GM23338 (cell line): ENCODE results near the gene NKAIN2.
"Not testable (repeated sequence)": the region's sequence is repeated elsewhere in the genome, so short reads cannot be mapped to it uniquely, and the experiment has no call there.

ENCODE experiments used
- CREB1 ChIP-seq: fragments of 250-450 bp; sonication (Bioruptor Pico); IDR thresholded peaks from 2 replicates; pipeline ENCODE4 v1.5.0; 2020; ENCODE audit warnings: low read depth, mild to moderate bottlenecking, moderate library complexity
- EZH2 ChIP-seq: fragments of 200-600 bp; sonication (generic); IDR thresholded peaks from one replicate; pipeline ENCODE4 v1.8.0; 2017; ENCODE audit warnings: antibody characterized with exemption, mild to moderate bottlenecking, low read depth; ENCODE audit not compliant: unreplicated experiment
- EZH2phosphoT487 ChIP-seq: fragments of 200-600 bp; sonication (generic); IDR thresholded peaks from one replicate; pipeline ENCODE4 v1.8.1; 2018; ENCODE audit warnings: antibody characterized with exemption; ENCODE audit not compliant: unreplicated experiment
- NANOG ChIP-seq: IDR thresholded peaks from 2 replicates; pipeline ENCODE4 v1.6.1; 2016; ENCODE audit warnings: antibody characterized with exemption, borderline replicate concordance
- POLR2AphosphoS5 ChIP-seq: IDR thresholded peaks from 2 replicates; pipeline ENCODE4 v1.6.1; 2016; ENCODE audit warnings: antibody characterized with exemption, low read depth
- STAT1 ChIP-seq: IDR thresholded peaks from one replicate; pipeline ENCODE4 v1.6.1; 2016; ENCODE audit warnings: antibody characterized with exemption; ENCODE audit not compliant: unreplicated experiment
- ZNF114 ChIP-seq: fragments of 250-450 bp; sonication (Bioruptor Pico); IDR thresholded peaks from 2 replicates; pipeline ENCODE4 v1.5.0; 2020; ENCODE audit warnings: mild to moderate bottlenecking, moderate library complexity
- ZNF331 ChIP-seq: fragments of 250-450 bp; sonication (Bioruptor Pico); IDR thresholded peaks from 2 replicates; pipeline ENCODE4 v1.5.0; 2020; ENCODE audit warnings: low read depth, mild to moderate bottlenecking, moderate library complexity
- TF ChIP-seq, protein P1 (sequence below), 2 experiments: fragments of 200-600 bp in 1 of 2; sonication (generic) in 1 of 2; conservative IDR thresholded peaks; 2 replicates each; pipeline versions ENCODE4 v1.5.1 to v1.6.1; 2016 to 2017; ENCODE audit warnings: antibody characterized with exemption in 2 of 2, low read depth in 2 of 2, mild to moderate bottlenecking in 2 of 2, moderate library complexity in 1 of 2
- TF ChIP-seq, protein P2 (sequence below): IDR thresholded peaks from one replicate; pipeline ENCODE4 v1.6.1; 2018; ENCODE audit warnings: antibody characterized with exemption; ENCODE audit not compliant: unreplicated experiment
- TF ChIP-seq, protein P3 (sequence below): fragments of 250-450 bp; sonication (Bioruptor Pico); IDR thresholded peaks from 2 replicates; pipeline ENCODE4 v1.5.0; 2020; ENCODE audit warnings: mild to moderate bottlenecking, moderate library complexity
- TF ChIP-seq, protein P4 (sequence below): IDR thresholded peaks from 2 replicates; pipeline ENCODE4 v1.6.1; 2016; ENCODE audit warnings: antibody characterized with exemption

DNA sequence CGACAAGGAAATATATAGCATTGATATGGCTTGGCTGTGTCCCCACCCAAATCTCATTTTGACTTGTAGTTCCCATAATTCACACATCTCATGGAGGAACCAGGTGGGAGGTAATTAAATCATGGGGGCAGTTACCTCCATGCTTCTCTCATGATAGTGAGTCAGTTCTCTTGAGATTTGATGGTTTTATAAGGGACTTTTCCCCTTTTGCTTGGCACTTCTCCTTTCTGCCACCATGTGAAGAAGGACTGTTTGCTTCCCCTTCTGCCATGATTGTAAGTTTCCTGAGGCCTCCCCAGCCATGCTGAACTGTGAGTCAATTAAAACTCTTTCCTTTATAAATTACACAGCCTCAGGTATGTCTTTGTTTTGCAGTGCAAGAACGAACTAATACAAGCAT is 756.4 kb downstream of the NKAIN2 start:
- TF ChIP-seq EZH2; EZH2phosphoT487; CREB1; POLR2AphosphoS5; ZNF114 (CRISPR knock-in tag); STAT1; NANOG; ZNF331 (CRISPR knock-in tag): not testable (repeated sequence)
- TF ChIP-seq, protein P1, sequence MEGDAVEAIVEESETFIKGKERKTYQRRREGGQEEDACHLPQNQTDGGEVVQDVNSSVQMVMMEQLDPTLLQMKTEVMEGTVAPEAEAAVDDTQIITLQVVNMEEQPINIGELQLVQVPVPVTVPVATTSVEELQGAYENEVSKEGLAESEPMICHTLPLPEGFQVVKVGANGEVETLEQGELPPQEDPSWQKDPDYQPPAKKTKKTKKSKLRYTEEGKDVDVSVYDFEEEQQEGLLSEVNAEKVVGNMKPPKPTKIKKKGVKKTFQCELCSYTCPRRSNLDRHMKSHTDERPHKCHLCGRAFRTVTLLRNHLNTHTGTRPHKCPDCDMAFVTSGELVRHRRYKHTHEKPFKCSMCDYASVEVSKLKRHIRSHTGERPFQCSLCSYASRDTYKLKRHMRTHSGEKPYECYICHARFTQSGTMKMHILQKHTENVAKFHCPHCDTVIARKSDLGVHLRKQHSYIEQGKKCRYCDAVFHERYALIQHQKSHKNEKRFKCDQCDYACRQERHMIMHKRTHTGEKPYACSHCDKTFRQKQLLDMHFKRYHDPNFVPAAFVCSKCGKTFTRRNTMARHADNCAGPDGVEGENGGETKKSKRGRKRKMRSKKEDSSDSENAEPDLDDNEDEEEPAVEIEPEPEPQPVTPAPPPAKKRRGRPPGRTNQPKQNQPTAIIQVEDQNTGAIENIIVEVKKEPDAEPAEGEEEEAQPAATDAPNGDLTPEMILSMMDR (conservative IDR thresholded peaks at IDR 0.05; ENCODE audit: low read depth in 2 of 2) = not testable (repeated sequence)
- TF ChIP-seq, protein P2, sequence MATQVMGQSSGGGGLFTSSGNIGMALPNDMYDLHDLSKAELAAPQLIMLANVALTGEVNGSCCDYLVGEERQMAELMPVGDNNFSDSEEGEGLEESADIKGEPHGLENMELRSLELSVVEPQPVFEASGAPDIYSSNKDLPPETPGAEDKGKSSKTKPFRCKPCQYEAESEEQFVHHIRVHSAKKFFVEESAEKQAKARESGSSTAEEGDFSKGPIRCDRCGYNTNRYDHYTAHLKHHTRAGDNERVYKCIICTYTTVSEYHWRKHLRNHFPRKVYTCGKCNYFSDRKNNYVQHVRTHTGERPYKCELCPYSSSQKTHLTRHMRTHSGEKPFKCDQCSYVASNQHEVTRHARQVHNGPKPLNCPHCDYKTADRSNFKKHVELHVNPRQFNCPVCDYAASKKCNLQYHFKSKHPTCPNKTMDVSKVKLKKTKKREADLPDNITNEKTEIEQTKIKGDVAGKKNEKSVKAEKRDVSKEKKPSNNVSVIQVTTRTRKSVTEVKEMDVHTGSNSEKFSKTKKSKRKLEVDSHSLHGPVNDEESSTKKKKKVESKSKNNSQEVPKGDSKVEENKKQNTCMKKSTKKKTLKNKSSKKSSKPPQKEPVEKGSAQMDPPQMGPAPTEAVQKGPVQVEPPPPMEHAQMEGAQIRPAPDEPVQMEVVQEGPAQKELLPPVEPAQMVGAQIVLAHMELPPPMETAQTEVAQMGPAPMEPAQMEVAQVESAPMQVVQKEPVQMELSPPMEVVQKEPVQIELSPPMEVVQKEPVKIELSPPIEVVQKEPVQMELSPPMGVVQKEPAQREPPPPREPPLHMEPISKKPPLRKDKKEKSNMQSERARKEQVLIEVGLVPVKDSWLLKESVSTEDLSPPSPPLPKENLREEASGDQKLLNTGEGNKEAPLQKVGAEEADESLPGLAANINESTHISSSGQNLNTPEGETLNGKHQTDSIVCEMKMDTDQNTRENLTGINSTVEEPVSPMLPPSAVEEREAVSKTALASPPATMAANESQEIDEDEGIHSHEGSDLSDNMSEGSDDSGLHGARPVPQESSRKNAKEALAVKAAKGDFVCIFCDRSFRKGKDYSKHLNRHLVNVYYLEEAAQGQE = not testable (repeated sequence)
- TF ChIP-seq, protein P3, sequence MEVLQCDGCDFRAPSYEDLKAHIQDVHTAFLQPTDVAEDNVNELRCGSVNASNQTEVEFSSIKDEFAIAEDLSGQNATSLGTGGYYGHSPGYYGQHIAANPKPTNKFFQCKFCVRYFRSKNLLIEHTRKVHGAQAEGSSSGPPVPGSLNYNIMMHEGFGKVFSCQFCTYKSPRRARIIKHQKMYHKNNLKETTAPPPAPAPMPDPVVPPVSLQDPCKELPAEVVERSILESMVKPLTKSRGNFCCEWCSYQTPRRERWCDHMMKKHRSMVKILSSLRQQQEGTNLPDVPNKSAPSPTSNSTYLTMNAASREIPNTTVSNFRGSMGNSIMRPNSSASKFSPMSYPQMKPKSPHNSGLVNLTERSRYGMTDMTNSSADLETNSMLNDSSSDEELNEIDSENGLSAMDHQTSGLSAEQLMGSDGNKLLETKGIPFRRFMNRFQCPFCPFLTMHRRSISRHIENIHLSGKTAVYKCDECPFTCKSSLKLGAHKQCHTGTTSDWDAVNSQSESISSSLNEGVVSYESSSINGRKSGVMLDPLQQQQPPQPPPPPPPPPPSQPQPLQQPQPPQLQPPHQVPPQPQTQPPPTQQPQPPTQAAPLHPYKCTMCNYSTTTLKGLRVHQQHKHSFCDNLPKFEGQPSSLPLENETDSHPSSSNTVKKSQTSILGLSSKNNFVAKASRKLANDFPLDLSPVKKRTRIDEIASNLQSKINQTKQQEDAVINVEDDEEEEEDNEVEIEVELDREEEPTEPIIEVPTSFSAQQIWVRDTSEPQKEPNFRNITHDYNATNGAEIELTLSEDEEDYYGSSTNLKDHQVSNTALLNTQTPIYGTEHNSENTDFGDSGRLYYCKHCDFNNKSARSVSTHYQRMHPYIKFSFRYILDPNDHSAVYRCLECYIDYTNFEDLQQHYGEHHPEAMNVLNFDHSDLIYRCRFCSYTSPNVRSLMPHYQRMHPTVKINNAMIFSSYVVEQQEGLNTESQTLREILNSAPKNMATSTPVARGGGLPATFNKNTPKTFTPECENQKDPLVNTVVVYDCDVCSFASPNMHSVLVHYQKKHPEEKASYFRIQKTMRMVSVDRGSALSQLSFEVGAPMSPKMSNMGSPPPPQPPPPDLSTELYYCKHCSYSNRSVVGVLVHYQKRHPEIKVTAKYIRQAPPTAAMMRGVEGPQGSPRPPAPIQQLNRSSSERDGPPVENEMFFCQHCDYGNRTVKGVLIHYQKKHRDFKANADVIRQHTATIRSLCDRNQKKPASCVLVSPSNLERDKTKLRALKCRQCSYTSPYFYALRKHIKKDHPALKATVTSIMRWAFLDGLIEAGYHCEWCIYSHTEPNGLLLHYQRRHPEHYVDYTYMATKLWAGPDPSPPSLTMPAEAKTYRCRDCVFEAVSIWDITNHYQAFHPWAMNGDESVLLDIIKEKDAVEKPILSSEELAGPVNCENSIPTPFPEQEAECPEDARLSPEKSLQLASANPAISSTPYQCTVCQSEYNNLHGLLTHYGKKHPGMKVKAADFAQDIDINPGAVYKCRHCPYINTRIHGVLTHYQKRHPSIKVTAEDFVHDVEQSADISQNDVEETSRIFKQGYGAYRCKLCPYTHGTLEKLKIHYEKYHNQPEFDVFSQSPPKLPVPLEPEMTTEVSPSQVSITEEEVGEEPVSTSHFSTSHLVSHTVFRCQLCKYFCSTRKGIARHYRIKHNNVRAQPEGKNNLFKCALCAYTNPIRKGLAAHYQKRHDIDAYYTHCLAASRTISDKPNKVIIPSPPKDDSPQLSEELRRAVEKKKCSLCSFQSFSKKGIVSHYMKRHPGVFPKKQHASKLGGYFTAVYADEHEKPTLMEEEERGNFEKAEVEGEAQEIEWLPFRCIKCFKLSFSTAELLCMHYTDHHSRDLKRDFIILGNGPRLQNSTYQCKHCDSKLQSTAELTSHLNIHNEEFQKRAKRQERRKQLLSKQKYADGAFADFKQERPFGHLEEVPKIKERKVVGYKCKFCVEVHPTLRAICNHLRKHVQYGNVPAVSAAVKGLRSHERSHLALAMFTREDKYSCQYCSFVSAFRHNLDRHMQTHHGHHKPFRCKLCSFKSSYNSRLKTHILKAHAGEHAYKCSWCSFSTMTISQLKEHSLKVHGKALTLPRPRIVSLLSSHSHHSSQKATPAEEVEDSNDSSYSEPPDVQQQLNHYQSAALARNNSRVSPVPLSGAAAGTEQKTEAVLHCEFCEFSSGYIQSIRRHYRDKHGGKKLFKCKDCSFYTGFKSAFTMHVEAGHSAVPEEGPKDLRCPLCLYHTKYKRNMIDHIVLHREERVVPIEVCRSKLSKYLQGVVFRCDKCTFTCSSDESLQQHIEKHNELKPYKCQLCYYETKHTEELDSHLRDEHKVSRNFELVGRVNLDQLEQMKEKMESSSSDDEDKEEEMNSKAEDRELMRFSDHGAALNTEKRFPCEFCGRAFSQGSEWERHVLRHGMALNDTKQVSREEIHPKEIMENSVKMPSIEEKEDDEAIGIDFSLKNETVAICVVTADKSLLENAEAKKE = not testable (repeated sequence)
- TF ChIP-seq, protein P4, sequence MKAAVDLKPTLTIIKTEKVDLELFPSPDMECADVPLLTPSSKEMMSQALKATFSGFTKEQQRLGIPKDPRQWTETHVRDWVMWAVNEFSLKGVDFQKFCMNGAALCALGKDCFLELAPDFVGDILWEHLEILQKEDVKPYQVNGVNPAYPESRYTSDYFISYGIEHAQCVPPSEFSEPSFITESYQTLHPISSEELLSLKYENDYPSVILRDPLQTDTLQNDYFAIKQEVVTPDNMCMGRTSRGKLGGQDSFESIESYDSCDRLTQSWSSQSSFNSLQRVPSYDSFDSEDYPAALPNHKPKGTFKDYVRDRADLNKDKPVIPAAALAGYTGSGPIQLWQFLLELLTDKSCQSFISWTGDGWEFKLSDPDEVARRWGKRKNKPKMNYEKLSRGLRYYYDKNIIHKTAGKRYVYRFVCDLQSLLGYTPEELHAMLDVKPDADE = not testable (repeated sequence)
